Panc1 (cell line): ENCODE results near the gene TACR1. TPM values are rescaled to one million over a fixed set of nuclear protein-coding genes. Genes with fewer than 3 reads are reported as not detected.

Source experiments
- ATAC-seq: fragments of 200-7000 bp; cut with Tn5 transposase; 2 replicates; pipeline ENCODE4 v1.9.1; 2020; ENCODE audit warnings: mild to moderate bottlenecking, moderate library complexity
- BruUV-seq: library from RNA; stranded (reverse); fragments of 400-500 nt; replicated peaks from 2 replicates; lab custom pipeline; 2021; lab: Mats Ljungman, UMichigan
- CTCF ChIA-PET: fragments of 300-600 bp; sonication (Branson Sonifier 250); formaldehyde crosslinking; loops from one replicate; lab custom pipeline; 2022; ENCODE audit warnings: antibody characterized with exemption; lab: Charles Lee
- POLR2A ChIA-PET: fragments of 300-600 bp; sonication (Branson Sonifier 250); formaldehyde crosslinking; loops from one replicate; lab custom pipeline; 2022; ENCODE audit warnings: antibody characterized with exemption; lab: Charles Lee
- DNase-seq: peaks from one replicate; pipeline ENCODE4 v3.0.0-alpha.2; 2010; ENCODE audit warnings: low read depth, low spot score
- H3K27ac ChIP-seq: 2 replicates; pipeline ENCODE4 v1.5.1; 2011; ENCODE audit warnings: mild to moderate bottlenecking, low read length, inconsistent platforms
- H3K27me3 ChIP-seq: fragments of 200-500 bp; sonication (Bioruptor generic); 2 replicates; pipeline ENCODE4 v1.6.0; 2014; ENCODE audit warnings: low read length, inconsistent platforms; ENCODE audit not compliant: control insufficient read depth, insufficient read depth
- H3K36me3 ChIP-seq: fragments of 200-500 bp; sonication (Bioruptor generic); 2 replicates; pipeline ENCODE4 v1.5.1; 2014; ENCODE audit warnings: inconsistent platforms, mild to moderate bottlenecking, low read length, moderate library complexity; ENCODE audit not compliant: control insufficient read depth, insufficient read depth
- H3K4me1 ChIP-seq: 2 replicates; pipeline ENCODE4 v1.5.1; 2011; ENCODE audit warnings: inconsistent platforms, mild to moderate bottlenecking, low read length, moderate library complexity; ENCODE audit not compliant: control insufficient read depth, insufficient read depth
- H3K4me3 ChIP-seq, 2 experiments: 2 replicates each; pipeline ENCODE4 v1.5.1; 2011 to 2012; ENCODE audit warnings: low read depth in 2 of 2, low read length in 2 of 2, mild to moderate bottlenecking in 2 of 2, inconsistent platforms in 1 of 2, moderate library complexity in 1 of 2
- H3K9me3 ChIP-seq: fragments of 200-500 bp; sonication (Bioruptor generic); 2 replicates; pipeline ENCODE4 v1.5.1; 2014; ENCODE audit warnings: low read depth, mild to moderate bottlenecking, inconsistent platforms, low read length, moderate library complexity; ENCODE audit not compliant: control insufficient read depth, insufficient read depth
- POLR2AphosphoS5 ChIP-seq: IDR thresholded peaks from 2 replicates; pipeline ENCODE4 v1.6.1; 2012; ENCODE audit warnings: mild to moderate bottlenecking, low read depth, low read length, moderate library complexity
- SIN3A ChIP-seq: IDR thresholded peaks from 2 replicates; pipeline ENCODE4 v1.6.1; 2012; ENCODE audit warnings: low read depth, mild to moderate bottlenecking, low read length, moderate library complexity, borderline replicate concordance; ENCODE audit not compliant: insufficient read depth
- TCF7L2 ChIP-seq: IDR thresholded peaks from 2 replicates; pipeline ENCODE4 v1.6.1; 2011; ENCODE audit warnings: mild to moderate bottlenecking, low read depth, low read length, inconsistent platforms
- in situ Hi-C: cut with HindIII; loops from 2 replicates; pipeline ENCODE4 v1.10.0; 2016; ENCODE audit warnings: low sequenced_read_pairs, low pct_unique_long_range_greater_than_20kb
- intact Hi-C: fragments of 100-400 bp; cut with micrococcal nuclease; formaldehyde crosslinking; loops from one replicate; pipeline ENCODE4 v1.10.0; 2022; ENCODE audit not compliant: unreplicated experiment
- total RNA-seq: library from RNA; stranded (reverse); gene quantifications from one replicate; pipeline ENCODE4 v1.2.1, GENCODE V29; 2021; ENCODE audit not compliant: unreplicated experiment
- TF ChIP-seq, protein P1 (sequence below), 2 experiments: IDR thresholded peaks; 2 replicates each; pipeline ENCODE4 v1.6.1; 2011 to 2012; ENCODE audit warnings: low read depth in 2 of 2, control low read depth in 1 of 2, low read length in 1 of 2, mild to moderate bottlenecking in 1 of 2, moderate library complexity in 1 of 2; ENCODE audit not compliant: insufficient read depth in 1 of 2
- TF ChIP-seq, protein P2 (sequence below): fragments of 450-650 bp; IDR thresholded peaks from 2 replicates; pipeline ENCODE4 v1.5.1; 2017; ENCODE audit warnings: mild to moderate bottlenecking

The TACR1 gene
- total RNA-seq, 1 experiment from 2014 or later = not detected

DNA sequence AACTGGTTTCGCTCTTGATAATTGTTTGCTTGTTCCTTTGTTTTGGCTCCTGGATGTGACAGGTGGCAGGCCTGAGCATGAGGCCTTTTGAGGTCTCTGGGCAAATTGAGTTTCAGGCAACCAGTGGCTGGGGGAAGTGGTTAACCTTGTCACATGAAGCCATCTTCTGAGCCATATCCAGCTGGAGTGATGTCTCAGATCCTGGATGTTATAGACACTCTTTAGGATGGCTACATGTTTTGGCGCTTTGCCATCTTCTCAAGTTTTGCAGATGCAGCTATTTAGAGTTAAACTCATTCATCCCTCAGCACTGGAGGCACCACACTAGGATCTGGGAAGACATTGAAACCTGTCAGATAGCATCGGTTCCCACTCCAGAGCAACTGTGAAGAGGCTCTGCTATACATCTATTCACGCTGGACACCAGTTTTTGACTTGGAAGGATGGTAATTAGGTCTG lies 25.3 kb upstream of the TACR1 start:
- no peak for ATAC-seq
- ChIA-PET POLR2A (no interaction called here), CTCF (no interaction called here)
- H3K4me3 ChIP-seq = no peak overlapping the region
- no peaks in the 10 kb centered on the region for H3K4me1 ChIP-seq
- BruUV-seq = no TSS peak
- H3K9me3 ChIP-seq = no peaks in the 10 kb centered on the region
- no peak overlapping the region for H3K27ac ChIP-seq
- no peaks in the 10 kb centered on the region; the same call in 1 of the 2 replicates for H3K27me3 ChIP-seq
- DNase-seq = no peak
- intact Hi-C loops (no loop called here), in situ Hi-C loops (no loop called here)
- TF ChIP-seq, protein P1, sequence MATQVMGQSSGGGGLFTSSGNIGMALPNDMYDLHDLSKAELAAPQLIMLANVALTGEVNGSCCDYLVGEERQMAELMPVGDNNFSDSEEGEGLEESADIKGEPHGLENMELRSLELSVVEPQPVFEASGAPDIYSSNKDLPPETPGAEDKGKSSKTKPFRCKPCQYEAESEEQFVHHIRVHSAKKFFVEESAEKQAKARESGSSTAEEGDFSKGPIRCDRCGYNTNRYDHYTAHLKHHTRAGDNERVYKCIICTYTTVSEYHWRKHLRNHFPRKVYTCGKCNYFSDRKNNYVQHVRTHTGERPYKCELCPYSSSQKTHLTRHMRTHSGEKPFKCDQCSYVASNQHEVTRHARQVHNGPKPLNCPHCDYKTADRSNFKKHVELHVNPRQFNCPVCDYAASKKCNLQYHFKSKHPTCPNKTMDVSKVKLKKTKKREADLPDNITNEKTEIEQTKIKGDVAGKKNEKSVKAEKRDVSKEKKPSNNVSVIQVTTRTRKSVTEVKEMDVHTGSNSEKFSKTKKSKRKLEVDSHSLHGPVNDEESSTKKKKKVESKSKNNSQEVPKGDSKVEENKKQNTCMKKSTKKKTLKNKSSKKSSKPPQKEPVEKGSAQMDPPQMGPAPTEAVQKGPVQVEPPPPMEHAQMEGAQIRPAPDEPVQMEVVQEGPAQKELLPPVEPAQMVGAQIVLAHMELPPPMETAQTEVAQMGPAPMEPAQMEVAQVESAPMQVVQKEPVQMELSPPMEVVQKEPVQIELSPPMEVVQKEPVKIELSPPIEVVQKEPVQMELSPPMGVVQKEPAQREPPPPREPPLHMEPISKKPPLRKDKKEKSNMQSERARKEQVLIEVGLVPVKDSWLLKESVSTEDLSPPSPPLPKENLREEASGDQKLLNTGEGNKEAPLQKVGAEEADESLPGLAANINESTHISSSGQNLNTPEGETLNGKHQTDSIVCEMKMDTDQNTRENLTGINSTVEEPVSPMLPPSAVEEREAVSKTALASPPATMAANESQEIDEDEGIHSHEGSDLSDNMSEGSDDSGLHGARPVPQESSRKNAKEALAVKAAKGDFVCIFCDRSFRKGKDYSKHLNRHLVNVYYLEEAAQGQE (IDR thresholded peaks at IDR 0.05; ENCODE audit: insufficient read depth in 1 of 2, low read depth in 2 of 2, low read length in 1 of 2) = no peak
- TF ChIP-seq POLR2AphosphoS5 (no peak), TCF7L2 (no peak), SIN3A (no peak)
- TF ChIP-seq, protein P2, sequence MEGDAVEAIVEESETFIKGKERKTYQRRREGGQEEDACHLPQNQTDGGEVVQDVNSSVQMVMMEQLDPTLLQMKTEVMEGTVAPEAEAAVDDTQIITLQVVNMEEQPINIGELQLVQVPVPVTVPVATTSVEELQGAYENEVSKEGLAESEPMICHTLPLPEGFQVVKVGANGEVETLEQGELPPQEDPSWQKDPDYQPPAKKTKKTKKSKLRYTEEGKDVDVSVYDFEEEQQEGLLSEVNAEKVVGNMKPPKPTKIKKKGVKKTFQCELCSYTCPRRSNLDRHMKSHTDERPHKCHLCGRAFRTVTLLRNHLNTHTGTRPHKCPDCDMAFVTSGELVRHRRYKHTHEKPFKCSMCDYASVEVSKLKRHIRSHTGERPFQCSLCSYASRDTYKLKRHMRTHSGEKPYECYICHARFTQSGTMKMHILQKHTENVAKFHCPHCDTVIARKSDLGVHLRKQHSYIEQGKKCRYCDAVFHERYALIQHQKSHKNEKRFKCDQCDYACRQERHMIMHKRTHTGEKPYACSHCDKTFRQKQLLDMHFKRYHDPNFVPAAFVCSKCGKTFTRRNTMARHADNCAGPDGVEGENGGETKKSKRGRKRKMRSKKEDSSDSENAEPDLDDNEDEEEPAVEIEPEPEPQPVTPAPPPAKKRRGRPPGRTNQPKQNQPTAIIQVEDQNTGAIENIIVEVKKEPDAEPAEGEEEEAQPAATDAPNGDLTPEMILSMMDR = no peak
- H3K36me3 ChIP-seq = no peaks in the 10 kb centered on the region

DNA sequence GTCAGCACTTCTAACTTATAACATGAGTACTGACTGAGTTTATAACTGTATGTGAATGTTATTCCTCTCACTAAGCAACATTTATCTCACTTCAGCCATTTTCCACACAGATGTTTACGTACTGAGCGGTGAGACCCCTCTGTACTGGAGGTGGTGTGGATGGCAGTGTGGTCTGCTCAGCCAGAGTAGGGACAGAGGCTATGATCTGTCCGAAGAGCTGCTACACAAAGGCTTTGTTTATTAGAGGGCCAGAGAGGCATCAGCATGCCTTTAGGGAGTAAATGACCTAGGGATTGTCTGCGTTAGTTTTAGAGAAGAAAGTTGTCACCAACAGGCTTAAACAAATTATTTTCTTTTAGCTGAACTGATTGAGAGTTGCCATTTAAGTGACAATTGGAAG lies 23.2 kb upstream of the TACR1 start:
- H3K4me1 ChIP-seq = no peaks in the 10 kb centered on the region
- H3K27ac ChIP-seq = no peak overlapping the region
- no peak overlapping the region for H3K4me3 ChIP-seq
- DNase-seq (no peak), ATAC-seq (no peak)
- no peaks in the 10 kb centered on the region for H3K36me3 ChIP-seq
- TF ChIP-seq, protein P1 (IDR thresholded peaks at IDR 0.05; ENCODE audit: insufficient read depth in 1 of 2, low read depth in 2 of 2, low read length in 1 of 2) = no peak
- TF ChIP-seq TCF7L2 = no peak
- no peak for TF ChIP-seq SIN3A
- TF ChIP-seq, protein P2 = no peak
- TF ChIP-seq POLR2AphosphoS5 = no peak
- H3K27me3 ChIP-seq = no peaks in the 10 kb centered on the region; the same call in 1 of the 2 replicates
- intact Hi-C loops = no loop called here
- in situ Hi-C loops = no loop called here
- ChIA-PET CTCF (no interaction called here), POLR2A (interaction anchor here (0.7 kb wide), 1 partner anchor 45 kb away, joined by 4 read pairs; no protein-coding TSS in a partner anchor)
- H3K9me3 ChIP-seq = no peaks in the 10 kb centered on the region
- no TSS peak for BruUV-seq
